ENCODE measurements around the gene APOBEC3B.
"Not testable (repeated sequence)": the region's sequence is repeated elsewhere in the genome, so short reads cannot be mapped to it uniquely, and the experiment has no call there.

The APOBEC3B gene

GRCh38 chr22:38981992-38982927 lies at the start of gene APOBEC3B:
TSS of gene APOBEC3B (plus strand) at chr22:38982347. CDS start at chr22:38982454, 107 bp downstream.
- peak; percentile 86 for DNase-seq (ENCODE audit: low read depth, low spot score)

DNA sequence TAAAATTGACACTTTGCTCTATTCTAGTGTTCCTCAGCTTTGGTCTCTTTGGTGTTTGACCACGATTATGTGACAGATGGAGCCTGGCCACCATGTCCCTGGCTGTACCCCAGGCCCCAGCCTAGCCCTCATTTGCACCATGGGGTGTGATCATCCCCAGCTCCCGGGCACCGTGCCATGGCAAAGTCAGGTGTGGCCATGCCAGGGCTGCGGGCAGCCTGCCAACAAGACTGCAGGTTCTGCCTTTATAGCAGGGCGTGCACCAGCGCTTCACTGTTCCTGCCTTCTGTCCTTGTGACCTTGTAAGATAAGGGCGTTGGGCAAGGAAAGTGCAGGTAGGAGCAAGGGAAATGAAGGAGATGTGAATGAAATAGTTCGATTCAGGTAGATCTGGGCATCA lies 47.1 kb upstream of the APOBEC3B start:
- no peak for DNase-seq (ENCODE audit: low read depth, low spot score)

- DNase-seq (ENCODE audit: low read depth, low spot score) = no peak
Measured at GRCh38 chr22:38935616-38936015, 46.5 kb upstream of the APOBEC3B start.

DNA sequence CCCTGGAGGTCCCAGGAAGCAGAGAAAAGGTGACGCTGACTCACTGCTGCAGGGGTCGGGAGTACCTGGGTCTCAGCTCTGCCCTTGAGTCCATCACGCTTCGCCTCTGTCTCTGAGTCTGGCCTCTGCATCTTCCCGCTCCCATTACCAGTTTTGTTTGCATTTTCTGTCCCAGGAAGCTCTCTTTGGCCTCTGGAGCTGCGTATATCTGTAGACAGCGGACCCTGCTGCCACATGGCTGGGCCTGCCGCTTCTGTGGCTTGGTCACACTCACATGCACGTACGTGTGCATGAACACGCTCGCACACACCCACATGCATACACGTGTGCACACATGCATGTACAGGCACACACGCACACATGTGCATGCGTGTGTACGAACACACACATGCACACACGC lies 45.6 kb upstream of the APOBEC3B start:
- no peak for DNase-seq (ENCODE audit: low read depth, low spot score)

DNA sequence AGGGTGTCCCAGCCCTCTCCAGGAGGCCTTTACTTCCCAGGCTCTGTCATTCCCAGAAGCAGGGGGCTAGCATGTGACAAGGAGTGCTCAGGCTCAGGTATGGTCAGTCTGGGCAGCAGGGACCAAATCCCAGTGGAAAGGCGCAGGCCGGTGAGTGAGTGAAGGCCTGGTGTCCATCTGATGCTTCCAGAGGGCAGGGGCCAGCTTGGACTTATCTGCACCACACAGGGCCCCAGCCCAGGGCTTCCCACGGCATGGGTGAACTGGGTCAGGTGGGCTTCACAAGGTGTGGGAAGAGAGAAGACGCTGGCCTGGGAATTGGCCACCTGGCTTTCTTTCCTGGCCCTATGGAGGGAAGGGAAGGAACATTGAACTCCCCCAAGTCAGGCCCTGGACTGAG lies 45.1 kb upstream of the APOBEC3B start:
- DNase-seq (ENCODE audit: low read depth, low spot score) = no peak

- DNase-seq (ENCODE audit: low read depth, low spot score) = no peak
Measured at GRCh38 chr22:38937541-38937940, 44.6 kb upstream of the APOBEC3B start.

DNA sequence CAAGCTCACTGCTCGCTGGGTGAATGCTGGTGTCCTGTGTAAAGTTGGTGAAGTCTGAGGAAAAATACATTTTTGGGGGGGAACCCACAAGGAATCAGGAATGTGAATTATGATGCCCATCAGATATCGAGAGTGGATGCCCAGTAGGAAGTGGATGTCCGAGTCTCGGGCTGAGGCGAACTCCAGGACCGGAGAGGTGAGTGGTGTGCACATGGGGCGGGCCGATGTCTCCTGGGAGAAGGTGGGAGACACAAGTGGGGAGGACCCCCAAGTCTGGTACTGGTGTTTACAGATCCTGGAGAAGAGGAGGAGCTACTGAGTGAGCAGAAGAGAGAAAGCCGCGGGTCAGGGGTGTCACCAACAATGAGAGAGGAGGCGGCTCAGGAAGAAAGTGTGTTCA lies 43.9 kb upstream of the APOBEC3B start:
- no peak for DNase-seq (ENCODE audit: low read depth, low spot score)

- no peak for DNase-seq (ENCODE audit: low read depth, low spot score)
Measured at GRCh38 chr22:38938925-38939324, 43.2 kb upstream of the APOBEC3B start.

- DNase-seq (ENCODE audit: low read depth, low spot score) = no peak
Measured at GRCh38 chr22:38940811-38941384, 41.2 kb upstream of the APOBEC3B start.

DNA sequence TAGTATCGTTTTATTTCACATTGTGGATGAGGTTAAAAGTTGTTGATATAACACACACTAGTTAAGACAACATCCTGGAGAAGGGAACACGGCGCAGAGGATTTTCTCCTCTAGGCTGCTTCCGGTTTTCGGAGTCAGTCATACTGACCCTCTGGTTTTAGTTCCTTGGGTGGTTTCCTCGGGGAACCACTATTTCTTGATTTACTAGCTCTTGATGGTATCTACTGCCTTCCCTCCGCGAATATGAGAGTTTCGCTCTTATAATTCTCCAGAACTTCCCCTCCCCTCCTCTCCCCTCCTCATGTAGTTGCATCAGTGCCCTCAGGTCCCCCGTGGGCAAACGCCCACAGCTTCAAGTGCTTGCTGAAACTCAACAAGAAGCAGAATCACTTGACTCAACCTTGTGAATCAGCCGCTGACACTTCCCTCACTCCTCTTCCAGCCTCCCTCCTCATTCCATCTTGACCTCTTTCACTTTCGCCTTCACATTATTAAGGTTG lies 40.6 kb upstream of the APOBEC3B start:
- DNase-seq (ENCODE audit: low read depth, low spot score) = no peak

DNA sequence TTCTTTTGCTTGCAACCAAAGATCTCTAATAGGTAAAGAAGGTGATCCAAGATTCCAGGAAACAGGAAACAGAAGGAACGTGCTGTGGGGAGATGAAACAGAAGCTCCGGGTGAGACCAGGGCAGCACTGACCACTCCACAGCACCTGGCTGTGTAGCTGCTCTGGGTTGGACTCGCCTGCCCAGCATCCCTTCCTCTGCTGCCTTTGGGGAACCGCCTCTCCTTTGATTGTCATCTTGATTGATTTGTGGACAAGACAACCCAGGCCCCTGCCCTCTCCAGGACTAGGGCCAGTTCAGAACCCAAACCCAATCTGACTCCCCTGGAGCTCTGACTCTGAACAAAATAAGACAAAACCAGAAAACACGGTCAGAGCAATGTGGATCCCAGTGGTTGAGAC lies 39.4 kb upstream of the APOBEC3B start:
- DNase-seq (ENCODE audit: low read depth, low spot score) = no peak

GRCh38 chr22:38943201-38943600 lies 38.9 kb upstream of the APOBEC3B start:
- no peak for DNase-seq (ENCODE audit: low read depth, low spot score)

DNA sequence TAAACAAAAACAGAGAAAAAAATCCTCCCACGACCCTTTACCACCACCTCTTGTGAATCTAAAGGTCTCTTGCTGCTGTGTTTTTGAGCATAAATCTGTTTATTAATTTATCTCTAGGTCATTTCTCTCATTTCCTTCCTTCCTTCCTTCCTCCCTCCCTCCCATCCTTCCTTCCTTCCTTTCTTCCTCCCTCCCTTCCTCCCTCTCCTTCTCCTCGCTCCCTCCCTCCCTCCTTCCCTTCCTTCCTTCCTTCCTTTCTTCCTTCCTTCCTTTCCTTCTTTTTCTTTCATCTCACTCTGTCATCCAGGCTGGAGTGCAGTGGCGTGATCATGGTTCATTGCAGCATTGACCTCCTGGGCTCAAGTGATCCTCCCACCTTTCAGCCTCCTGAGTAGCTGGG lies 38.3 kb upstream of the APOBEC3B start:
- no peak for DNase-seq (ENCODE audit: low read depth, low spot score)

DNA sequence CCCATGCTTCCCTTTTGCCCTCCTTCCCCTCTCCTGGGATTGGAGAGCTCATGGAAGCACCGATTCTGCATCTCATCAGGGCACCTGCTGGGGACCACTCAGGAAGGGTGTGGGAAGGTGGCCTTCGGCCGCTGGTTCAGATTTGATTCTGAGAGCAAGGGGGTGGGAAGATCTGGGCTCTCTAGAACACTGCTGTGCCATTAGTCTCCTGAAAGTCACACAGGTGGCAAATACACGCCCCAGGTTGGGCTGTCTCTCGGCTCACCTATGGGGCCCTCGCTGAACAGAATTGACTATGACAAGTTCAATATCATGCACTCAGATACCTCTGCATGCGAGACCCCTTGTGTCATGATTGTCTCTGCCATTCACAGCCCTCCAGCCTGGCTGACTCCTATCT lies 37.5 kb upstream of the APOBEC3B start:
- DNase-seq (ENCODE audit: low read depth, low spot score) = no peak

DNA sequence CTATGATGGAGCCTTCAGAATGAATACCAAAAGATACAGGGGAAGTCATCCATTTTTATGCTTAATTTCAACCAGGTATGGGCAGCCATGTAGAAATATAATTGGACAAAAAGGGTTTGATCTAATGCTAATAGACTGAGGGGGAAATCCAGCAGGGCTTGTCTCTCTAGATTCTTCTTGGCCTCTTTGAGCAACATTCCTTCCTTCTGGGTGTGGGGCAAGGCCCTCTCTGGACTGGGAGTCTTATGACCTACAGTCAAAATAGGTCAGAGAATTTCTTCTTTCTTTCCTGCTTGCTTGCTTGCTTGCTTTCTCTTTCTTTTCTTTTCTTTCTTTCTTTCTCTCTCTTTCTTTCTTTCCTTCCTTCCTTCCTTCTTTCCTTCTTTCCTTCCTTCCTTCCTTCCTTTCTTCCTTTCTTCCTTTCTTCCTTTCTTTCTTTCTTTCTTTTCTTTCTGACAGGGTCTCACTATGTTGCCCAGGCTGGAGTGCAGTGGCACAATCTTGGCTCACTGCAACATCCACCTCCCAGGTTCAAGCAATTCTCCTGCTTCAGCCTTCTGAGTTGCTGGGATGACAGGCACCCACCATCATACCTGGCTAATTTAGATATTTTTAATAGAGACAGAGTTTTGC lies 36.3 kb upstream of the APOBEC3B start:
- not testable (repeated sequence) for DNase-seq (ENCODE audit: low read depth, low spot score)

- DNase-seq (ENCODE audit: low read depth, low spot score) = no peak
Measured at GRCh38 chr22:38946771-38947170, 35.4 kb upstream of the APOBEC3B start.

DNA sequence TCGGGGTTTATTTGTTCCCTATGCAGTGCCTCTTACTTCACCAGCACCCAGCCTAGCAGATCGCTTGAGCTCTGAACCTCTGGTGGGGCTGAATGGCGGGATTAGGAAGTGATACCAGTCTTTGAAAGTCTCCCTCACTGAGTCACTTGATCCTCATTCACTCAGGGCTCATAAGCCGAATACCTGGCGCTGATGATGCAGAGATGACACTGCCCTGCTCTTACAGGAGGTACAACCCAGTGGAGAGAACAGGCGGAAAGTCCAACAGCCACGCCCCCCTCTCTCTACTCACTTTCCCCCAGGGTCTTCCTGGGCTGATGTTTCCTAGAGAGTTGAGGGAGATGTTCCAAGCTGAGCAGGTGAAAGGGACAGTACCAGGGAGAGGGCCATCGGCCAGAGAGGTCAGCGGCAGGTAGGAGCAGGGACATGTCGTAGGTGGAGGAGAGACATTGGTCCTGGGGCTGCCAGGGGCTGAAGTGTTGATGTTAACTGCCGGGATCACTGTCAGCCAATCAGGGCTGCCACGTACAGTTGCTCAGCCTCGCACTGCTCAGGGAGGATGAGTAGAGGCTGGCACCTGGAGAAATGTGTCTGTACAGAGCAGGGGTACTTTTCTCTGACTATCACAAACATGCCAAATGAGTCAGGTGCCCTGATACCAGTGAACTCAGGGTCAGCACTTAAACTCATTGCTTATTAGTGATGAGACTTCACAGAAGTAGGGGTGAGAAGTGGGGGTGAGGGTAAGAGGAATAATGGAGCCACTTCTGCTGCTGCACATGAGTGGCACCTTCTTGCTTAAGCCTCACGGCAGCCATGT lies 34.6 kb upstream of the APOBEC3B start:
- no peak for DNase-seq (ENCODE audit: low read depth, low spot score)

GRCh38 chr22:38948181-38948940 lies 33.8 kb upstream of the APOBEC3B start:
- DNase-seq (ENCODE audit: low read depth, low spot score) = no peak

GRCh38 chr22:38949889-38950405 lies 32.2 kb upstream of the APOBEC3B start:
- no peak for DNase-seq (ENCODE audit: low read depth, low spot score)

GRCh38 chr22:38950527-38951295 lies 31.4 kb upstream of the APOBEC3B start:
- DNase-seq (ENCODE audit: low read depth, low spot score) = no peak
